Measurements from ENCODE around the gene TMEM214. TPM values are rescaled to one million over a fixed set of nuclear protein-coding genes. Genes with fewer than 3 reads are reported as not detected.

Gene TMEM214
- total RNA-seq, 4 donors from 2014 or later: 35.5 to 95.4 (median 49.0) TPM

DNA sequence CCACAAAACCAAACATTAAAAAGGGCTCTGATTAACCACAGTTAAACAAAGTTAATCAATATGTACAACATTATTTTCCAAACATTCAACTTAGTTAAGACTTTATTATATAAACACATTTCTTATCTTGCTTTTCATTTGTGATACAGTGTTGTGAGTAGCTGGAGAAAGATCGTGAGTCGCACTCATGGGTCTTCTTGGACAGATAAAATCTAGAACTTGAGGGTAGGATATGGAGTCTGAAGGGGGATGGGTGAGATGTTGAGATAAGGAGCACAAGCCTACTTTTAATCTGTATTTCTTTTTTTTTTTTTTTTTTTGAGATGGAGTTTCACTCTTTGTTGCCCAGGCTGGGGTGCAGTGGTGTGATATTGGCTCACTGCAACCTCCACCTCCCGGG is 22.6 kb upstream of the TMEM214 start:
- TF ChIP-seq CTCF (IDR thresholded peaks at IDR 0.05; ENCODE audit: low read depth): no peak

GRCh38 chr2:27013738-27014137 is 19.0 kb upstream of the TMEM214 start:
- TF ChIP-seq CTCF (IDR thresholded peaks at IDR 0.05; ENCODE audit: low read depth): no peak

DNA sequence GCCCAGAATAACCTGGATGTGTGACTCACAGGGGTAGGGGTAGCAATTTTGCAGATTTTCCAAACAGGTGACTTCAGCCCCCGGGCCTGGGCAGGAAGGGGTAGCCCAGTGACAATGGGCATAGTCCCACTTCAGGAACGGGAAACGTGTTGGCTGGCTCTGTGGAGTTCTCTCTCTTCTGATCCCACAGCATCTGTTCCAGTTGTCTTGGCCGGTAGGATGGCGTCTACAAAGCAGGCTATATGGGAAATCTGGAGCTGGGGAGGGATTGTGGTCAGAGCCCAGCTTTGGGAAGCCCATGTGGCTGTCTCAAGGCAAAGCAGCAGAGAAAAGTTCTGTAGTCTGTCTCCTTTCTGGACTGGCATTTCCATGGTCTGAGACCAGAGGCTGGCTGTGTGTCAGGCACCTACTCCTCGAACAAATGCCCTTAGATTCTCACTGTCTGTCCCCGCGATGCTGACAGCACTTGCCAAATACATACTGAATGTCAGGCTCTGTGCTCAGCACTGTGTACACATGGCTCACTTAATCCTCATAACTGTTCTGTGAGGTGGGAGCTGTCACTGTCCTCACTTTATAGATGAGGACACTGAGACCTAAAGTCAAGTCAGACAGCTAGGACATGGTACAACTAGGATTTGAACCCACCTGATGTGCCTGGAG is 17.9 kb upstream of the TMEM214 start:
- no peak for TF ChIP-seq CTCF (IDR thresholded peaks at IDR 0.05; ENCODE audit: low read depth)

DNA sequence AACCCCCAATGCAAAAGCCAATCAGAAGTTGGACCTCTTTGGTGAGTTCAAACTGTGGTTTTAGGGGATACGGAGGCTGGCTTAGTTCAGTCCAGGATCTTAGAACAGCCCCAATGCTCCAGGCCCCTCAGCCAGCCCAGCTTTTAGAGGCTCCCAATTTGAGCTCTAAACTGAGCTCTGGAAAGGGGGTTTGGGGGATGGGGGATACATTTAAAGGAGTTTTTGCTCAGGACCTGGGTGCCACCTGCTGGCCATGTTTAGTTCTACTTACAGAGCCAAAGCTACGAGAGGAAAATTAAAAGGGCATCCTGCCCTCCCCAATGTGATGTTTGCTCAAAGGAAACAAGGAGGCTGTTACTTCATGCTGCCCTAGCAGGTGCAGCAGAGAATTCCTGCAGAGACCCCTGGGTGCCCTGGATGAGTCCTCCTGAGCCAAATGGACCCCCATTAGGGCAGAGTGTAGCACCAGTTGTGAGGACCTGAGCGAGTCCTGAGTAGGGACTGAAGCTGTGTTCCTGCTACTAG is 15.9 kb upstream of the TMEM214 start:
- no peak for TF ChIP-seq CTCF (IDR thresholded peaks at IDR 0.05; ENCODE audit: low read depth)

DNA sequence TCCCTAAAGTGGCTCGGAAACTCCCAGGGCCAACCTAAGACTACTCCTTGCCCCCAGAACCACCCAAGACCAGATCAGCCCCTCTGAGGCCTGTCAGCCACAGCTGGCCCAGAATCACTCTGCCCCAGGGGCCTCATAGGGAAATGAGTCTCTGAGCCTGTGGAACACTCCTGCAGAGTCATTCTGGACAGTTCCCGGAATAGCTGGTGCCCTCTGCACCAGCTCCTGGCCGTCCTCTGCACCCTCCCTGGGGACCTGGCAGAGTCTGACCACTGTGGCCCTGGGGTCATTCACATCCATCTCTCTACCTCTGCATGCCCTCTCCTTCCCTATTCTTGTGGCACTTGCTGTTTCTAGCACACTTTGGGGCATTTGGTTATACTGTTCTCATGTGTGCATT is 14.6 kb upstream of the TMEM214 start:
- TF ChIP-seq CTCF (IDR thresholded peaks at IDR 0.05; ENCODE audit: low read depth): no peak

DNA sequence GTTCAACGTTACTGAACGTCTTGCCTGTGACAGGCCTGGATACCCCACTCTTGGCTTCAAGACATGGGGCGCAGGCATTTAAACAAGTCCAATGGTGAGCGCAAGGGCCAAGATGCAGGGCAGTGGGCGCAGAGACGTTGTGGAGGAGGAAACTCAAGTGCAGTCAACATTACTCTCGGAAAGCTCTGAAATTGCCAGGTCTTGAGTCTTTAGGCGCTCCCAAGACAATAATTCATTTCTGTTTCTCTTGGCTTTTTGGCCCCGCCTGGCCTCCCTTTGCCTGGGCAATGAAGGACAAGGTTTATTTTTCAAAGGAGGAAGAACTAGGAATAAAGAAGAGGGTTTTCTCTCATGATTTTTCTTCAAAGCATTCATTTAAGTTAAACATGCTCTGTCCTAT is 13.3 kb upstream of the TMEM214 start:
- TF ChIP-seq CTCF (IDR thresholded peaks at IDR 0.05; ENCODE audit: low read depth): no peak

DNA sequence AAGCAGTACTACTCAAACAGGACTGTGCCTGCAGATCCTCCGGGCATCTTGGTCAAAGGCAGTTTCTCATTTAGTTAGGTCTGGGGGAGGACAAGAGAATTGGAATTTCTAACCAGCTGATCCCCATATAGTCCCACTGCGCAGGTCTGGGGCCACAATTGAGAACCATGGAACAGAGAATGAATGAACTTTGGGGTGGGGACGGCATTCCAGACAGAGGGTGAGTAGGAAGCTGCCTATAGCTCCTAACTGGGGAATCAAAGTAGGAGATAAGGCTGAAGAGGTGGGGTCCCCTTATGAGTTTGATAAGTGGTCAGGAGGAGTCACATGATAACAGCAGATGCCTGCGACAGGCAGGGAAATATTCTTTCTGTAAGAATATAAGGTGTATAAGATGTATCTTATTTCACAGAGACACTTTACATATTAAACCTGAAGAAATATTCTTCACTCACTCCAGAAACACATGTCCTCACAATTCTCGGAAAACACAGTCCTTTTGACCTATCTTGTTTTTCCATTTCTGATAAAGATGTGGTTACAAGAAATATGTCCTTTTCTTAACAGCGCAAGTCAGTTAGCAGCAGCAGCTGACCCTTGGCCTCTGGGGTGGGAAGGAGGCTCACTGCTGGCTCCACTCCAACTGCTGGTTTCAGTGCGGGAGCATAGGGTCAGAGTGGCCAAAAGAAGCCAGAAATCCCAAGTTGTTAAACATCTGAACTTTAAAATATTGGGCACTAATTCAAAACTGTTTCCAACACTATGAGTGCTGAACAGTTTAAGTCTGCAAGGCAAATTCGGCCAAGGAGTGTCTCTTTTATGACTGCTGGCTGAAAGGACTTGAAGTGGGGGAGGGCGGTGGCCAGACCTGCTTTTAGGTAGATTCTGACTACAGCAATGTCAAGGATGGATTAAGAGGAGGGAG is 12.6 kb upstream of the TMEM214 start:
- TF ChIP-seq CTCF (IDR thresholded peaks at IDR 0.05; ENCODE audit: low read depth): no peak
